ENCODE results near the gene FFAR1. TPM values are rescaled to one million over a fixed set of nuclear protein-coding genes. Genes with fewer than 3 reads are reported as not detected.

FFAR1 gene
- total and polyA plus RNA-seq, 5 donors from 2014 or later: not detected

- no peaks in the 10 kb centered on the region for H3K36me3 Mint-ChIP-seq
- H3K4me3 Mint-ChIP-seq: no peak overlapping the region
- no peak for DNase-seq
- Histone ChIP-seq H3K27ac (ENCODE audit: insufficient read depth, low read length, poor library complexity, severe bottlenecking) (no peak overlapping the region), H3K27me3 (ENCODE audit: control insufficient read depth, insufficient read depth, low read length) (no peaks in the 10 kb centered on the region), H3K4me1 (ENCODE audit: control insufficient read depth, insufficient read depth, low read length, poor library complexity, severe bottlenecking) (no peaks in the 10 kb centered on the region), H3K9me3 (ENCODE audit: control insufficient read depth in 2 of 2, low read length in 2 of 2) (no peaks in the 10 kb centered on the region), H3K36me3 (ENCODE audit: control insufficient read depth, insufficient read depth, low read length) (no peaks in the 10 kb centered on the region), H3K4me3 (ENCODE audit: low read depth, low read length) (no peak overlapping the region)
- ATAC-seq (ENCODE audit: low read depth in 2 of 2): no peak
- no peaks in the 10 kb centered on the region for H3K4me1 Mint-ChIP-seq
- no peaks in the 10 kb centered on the region for H3K27me3 Mint-ChIP-seq
- no peak overlapping the region for H3K27ac Mint-ChIP-seq
- peaks cover 0 to 1% (median 0%) of the 10 kb centered on the region in 7 donors for H3K9me3 Mint-ChIP-seq
These were observed 31.1 kb upstream of the FFAR1 start for GRCh38 chr19:35316560-35316959.

- no peaks in the 10 kb centered on the region for H3K4me1 Mint-ChIP-seq
- no peak for DNase-seq
- H3K9me3 Mint-ChIP-seq: peaks cover 0 to 4% (median 0%) of the 10 kb centered on the region in 7 donors
- H3K4me3 Mint-ChIP-seq: no peak overlapping the region
- peak overlapping the region in 1 of 3 donors; percentile 85 for H3K27ac Mint-ChIP-seq
- ATAC-seq (ENCODE audit: low read depth in 2 of 2): no peak
- Histone ChIP-seq H3K36me3 (ENCODE audit: control insufficient read depth, insufficient read depth, low read length) (no peaks in the 10 kb centered on the region), H3K4me3 (ENCODE audit: low read depth, low read length) (no peak overlapping the region), H3K27ac (ENCODE audit: insufficient read depth, low read length, poor library complexity, severe bottlenecking) (no peak overlapping the region), H3K4me1 (ENCODE audit: control insufficient read depth, insufficient read depth, low read length, poor library complexity, severe bottlenecking) (no peaks in the 10 kb centered on the region), H3K27me3 (ENCODE audit: control insufficient read depth, insufficient read depth, low read length) (peaks cover 4% of the 10 kb centered on the region), H3K9me3 (ENCODE audit: control insufficient read depth in 2 of 2, low read length in 2 of 2) (peaks cover 2 to 3% of the 10 kb centered on the region in 2 experiments)
- H3K36me3 Mint-ChIP-seq: no peaks in the 10 kb centered on the region
- H3K27me3 Mint-ChIP-seq: no peaks in the 10 kb centered on the region
These were observed 30.1 kb upstream of the FFAR1 start for GRCh38 chr19:35317464-35318043.

- Mint-ChIP-seq H3K27ac (no peak overlapping the region), H3K9me3 (peaks cover 0 to 4% (median 0%) of the 10 kb centered on the region in 7 donors), H3K4me3 (no peak overlapping the region), H3K36me3 (no peaks in the 10 kb centered on the region), H3K27me3 (no peaks in the 10 kb centered on the region), H3K4me1 (no peaks in the 10 kb centered on the region)
- Histone ChIP-seq H3K27me3 (ENCODE audit: control insufficient read depth, insufficient read depth, low read length) (peaks cover 4% of the 10 kb centered on the region), H3K9me3 (ENCODE audit: control insufficient read depth in 2 of 2, low read length in 2 of 2) (peaks cover 2 to 3% of the 10 kb centered on the region in 2 experiments), H3K4me1 (ENCODE audit: control insufficient read depth, insufficient read depth, low read length, poor library complexity, severe bottlenecking) (no peaks in the 10 kb centered on the region), H3K36me3 (ENCODE audit: control insufficient read depth, insufficient read depth, low read length) (no peaks in the 10 kb centered on the region), H3K4me3 (ENCODE audit: low read depth, low read length) (no peak overlapping the region), H3K27ac (ENCODE audit: insufficient read depth, low read length, poor library complexity, severe bottlenecking) (no peak overlapping the region)
- peak; percentile 56 to 59 for ATAC-seq (ENCODE audit: low read depth in 2 of 2)
- DNase-seq: no peak
These were observed 28.8 kb upstream of the FFAR1 start for GRCh38 chr19:35318679-35319448.

DNA sequence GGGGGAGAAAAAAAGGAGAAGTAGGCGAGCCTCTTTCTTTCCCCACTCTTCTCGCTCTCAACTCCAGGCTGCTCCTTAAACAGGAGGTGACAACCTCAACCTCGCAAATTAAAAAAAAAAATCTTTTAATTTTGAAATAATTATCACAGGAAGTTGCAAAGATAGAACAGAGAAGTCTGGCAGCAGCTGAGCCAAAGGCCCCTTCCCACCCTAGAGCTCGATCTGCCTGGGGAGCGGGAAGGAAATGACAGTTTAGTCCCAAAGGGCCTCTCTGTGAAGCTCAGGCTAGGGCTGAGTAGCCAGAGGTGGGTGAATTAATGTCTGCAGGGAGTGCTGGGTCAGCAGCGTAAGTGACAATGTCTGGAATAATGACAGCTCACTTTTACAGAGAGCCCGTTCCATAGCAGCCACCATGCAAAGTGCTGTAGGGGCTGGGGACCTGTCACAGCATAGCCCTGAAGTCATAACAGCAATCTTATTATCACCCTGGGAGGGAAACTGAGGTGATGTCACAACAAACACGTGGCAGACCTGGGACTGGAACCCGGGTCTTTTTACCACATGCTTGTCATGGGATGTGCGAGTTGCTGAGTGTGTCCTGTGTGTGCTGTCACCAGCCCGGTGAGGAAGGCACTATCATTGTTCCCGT is 27.5 kb upstream of the FFAR1 start:
- H3K27ac Mint-ChIP-seq: no peak overlapping the region
- no peaks in the 10 kb centered on the region for H3K36me3 Mint-ChIP-seq

GRCh38 chr19:35321291-35321690 is 26.4 kb upstream of the FFAR1 start:
- Histone ChIP-seq H3K27me3 (ENCODE audit: control insufficient read depth, insufficient read depth, low read length) (peaks cover 4% of the 10 kb centered on the region), H3K9me3 (ENCODE audit: control insufficient read depth in 2 of 2, low read length in 2 of 2) (peaks cover 2 to 3% of the 10 kb centered on the region in 2 experiments), H3K4me3 (ENCODE audit: low read depth, low read length) (no peak overlapping the region), H3K27ac (ENCODE audit: insufficient read depth, low read length, poor library complexity, severe bottlenecking) (no peak overlapping the region), H3K36me3 (ENCODE audit: control insufficient read depth, insufficient read depth, low read length) (no peaks in the 10 kb centered on the region), H3K4me1 (ENCODE audit: control insufficient read depth, insufficient read depth, low read length, poor library complexity, severe bottlenecking) (no peaks in the 10 kb centered on the region)
- Mint-ChIP-seq H3K4me3 (no peak overlapping the region), H3K9me3 (peaks cover 0 to 4% (median 0%) of the 10 kb centered on the region in 7 donors), H3K36me3 (no peaks in the 10 kb centered on the region), H3K27me3 (no peaks in the 10 kb centered on the region), H3K27ac (no peak overlapping the region), H3K4me1 (no peaks in the 10 kb centered on the region)
- ATAC-seq (ENCODE audit: low read depth in 2 of 2): no peak
- DNase-seq: no peak

More for the DNA sequence above, 27.5 kb upstream of the FFAR1 start:
- peaks cover 2 to 3% of the 10 kb centered on the region in 2 experiments for H3K9me3 ChIP-seq (ENCODE audit: control insufficient read depth in 2 of 2, low read length in 2 of 2)
- H3K4me3 ChIP-seq (ENCODE audit: low read depth, low read length): no peak overlapping the region
- no peak for DNase-seq
- H3K4me1 ChIP-seq (ENCODE audit: control insufficient read depth, insufficient read depth, low read length, poor library complexity, severe bottlenecking): no peaks in the 10 kb centered on the region
- peak in 1 of 2 donors; percentile 22 for ATAC-seq (ENCODE audit: low read depth in 2 of 2)
- Mint-ChIP-seq H3K4me3 (no peak overlapping the region), H3K9me3 (peaks cover 0 to 4% (median 0%) of the 10 kb centered on the region in 7 donors), H3K4me1 (no peaks in the 10 kb centered on the region), H3K27me3 (no peaks in the 10 kb centered on the region)
- H3K27me3 ChIP-seq (ENCODE audit: control insufficient read depth, insufficient read depth, low read length): peaks cover 4% of the 10 kb centered on the region
- H3K27ac ChIP-seq (ENCODE audit: insufficient read depth, low read length, poor library complexity, severe bottlenecking): no peak overlapping the region
- H3K36me3 ChIP-seq (ENCODE audit: control insufficient read depth, insufficient read depth, low read length): no peaks in the 10 kb centered on the region

- H3K27me3 ChIP-seq (ENCODE audit: control insufficient read depth, insufficient read depth, low read length): peaks cover 4% of the 10 kb centered on the region
- H3K4me3 ChIP-seq (ENCODE audit: low read depth, low read length): no peak overlapping the region
- H3K4me1 Mint-ChIP-seq: no peaks in the 10 kb centered on the region
- peaks cover 0 to 4% (median 0%) of the 10 kb centered on the region in 7 donors for H3K9me3 Mint-ChIP-seq
- DNase-seq (no peak), ATAC-seq (ENCODE audit: low read depth in 2 of 2) (no peak)
- no peaks in the 10 kb centered on the region for H3K27me3 Mint-ChIP-seq
- no peaks in the 10 kb centered on the region for H3K36me3 ChIP-seq (ENCODE audit: control insufficient read depth, insufficient read depth, low read length)
- no peak overlapping the region for H3K4me3 Mint-ChIP-seq
- H3K9me3 ChIP-seq (ENCODE audit: control insufficient read depth in 2 of 2, low read length in 2 of 2): peaks cover 2 to 3% of the 10 kb centered on the region in 2 experiments
- no peak overlapping the region for H3K27ac Mint-ChIP-seq
- H3K36me3 Mint-ChIP-seq: no peaks in the 10 kb centered on the region
- H3K27ac ChIP-seq (ENCODE audit: insufficient read depth, low read length, poor library complexity, severe bottlenecking): no peak overlapping the region
- no peaks in the 10 kb centered on the region for H3K4me1 ChIP-seq (ENCODE audit: control insufficient read depth, insufficient read depth, low read length, poor library complexity, severe bottlenecking)
These were observed 25.7 kb upstream of the FFAR1 start for GRCh38 chr19:35322014-35322413.

DNA sequence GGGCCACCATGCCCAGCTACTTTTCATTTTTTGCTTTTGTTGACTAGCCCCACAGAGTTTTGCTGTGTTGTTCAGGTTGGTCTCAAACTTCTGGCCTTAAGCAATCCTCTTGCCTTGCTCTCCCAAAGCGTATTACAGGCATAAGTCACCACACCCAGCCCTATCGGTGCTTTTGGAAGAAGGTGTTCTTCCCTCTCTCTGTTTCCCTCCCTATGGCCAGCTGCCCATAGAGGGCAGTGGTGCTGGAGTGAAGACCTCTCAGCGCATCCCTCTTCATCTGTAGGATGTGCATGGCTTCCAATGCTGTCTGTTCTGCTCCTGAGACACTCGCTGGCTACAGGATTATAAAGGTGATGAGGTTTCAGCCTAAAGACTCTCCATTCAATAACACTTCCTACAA is 20.1 kb upstream of the FFAR1 start:
- Histone ChIP-seq H3K36me3 (ENCODE audit: control insufficient read depth, insufficient read depth, low read length) (no peaks in the 10 kb centered on the region), H3K4me1 (ENCODE audit: control insufficient read depth, insufficient read depth, low read length, poor library complexity, severe bottlenecking) (no peaks in the 10 kb centered on the region), H3K9me3 (ENCODE audit: control insufficient read depth in 2 of 2, low read length in 2 of 2) (no peaks in the 10 kb centered on the region), H3K27me3 (ENCODE audit: control insufficient read depth, insufficient read depth, low read length) (no peaks in the 10 kb centered on the region), H3K4me3 (ENCODE audit: low read depth, low read length) (no peak overlapping the region), H3K27ac (ENCODE audit: insufficient read depth, low read length, poor library complexity, severe bottlenecking) (no peak overlapping the region)
- Mint-ChIP-seq H3K4me3 (no peak overlapping the region), H3K9me3 (no peaks in the 10 kb centered on the region), H3K27ac (no peak overlapping the region), H3K36me3 (no peaks in the 10 kb centered on the region), H3K4me1 (peaks cover 0 to 2% (median under 1%) of the 10 kb centered on the region in 4 donors), H3K27me3 (peaks cover 15% of the 10 kb centered on the region)
- DNase-seq (no peak), ATAC-seq (ENCODE audit: low read depth in 2 of 2) (no peak)
